ENCODE results near the gene TBC1D32.

DNA sequence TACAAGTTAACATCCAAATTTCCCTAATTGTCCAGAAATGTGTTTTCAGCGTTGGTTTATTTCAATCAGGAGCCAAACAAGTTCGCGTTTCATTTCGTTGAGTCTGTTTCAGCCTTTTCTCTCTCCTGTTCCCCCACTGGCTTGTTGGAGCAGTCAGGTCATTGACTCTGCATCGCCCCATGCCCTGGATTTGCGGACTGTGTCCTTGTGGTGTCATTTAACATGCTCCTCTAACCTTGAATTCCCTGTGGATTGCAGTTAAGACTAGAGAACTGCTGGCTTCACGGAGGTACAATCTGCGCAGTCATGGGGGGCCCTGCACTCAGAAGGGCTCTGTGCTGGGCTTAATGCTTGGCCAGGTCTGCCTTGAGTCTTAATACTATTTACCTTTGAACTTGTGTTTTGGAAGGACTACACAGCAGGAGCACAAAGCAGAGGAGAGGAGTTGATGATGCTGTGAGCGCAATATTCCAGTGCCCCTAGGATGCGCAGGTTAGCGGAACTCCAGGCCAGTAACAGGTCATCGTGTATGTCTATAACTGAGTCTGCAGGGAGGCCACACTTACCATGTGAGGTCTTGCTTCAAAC is 5.5 kb upstream of the TBC1D32 start:
- TF ChIP-seq, protein P1, sequence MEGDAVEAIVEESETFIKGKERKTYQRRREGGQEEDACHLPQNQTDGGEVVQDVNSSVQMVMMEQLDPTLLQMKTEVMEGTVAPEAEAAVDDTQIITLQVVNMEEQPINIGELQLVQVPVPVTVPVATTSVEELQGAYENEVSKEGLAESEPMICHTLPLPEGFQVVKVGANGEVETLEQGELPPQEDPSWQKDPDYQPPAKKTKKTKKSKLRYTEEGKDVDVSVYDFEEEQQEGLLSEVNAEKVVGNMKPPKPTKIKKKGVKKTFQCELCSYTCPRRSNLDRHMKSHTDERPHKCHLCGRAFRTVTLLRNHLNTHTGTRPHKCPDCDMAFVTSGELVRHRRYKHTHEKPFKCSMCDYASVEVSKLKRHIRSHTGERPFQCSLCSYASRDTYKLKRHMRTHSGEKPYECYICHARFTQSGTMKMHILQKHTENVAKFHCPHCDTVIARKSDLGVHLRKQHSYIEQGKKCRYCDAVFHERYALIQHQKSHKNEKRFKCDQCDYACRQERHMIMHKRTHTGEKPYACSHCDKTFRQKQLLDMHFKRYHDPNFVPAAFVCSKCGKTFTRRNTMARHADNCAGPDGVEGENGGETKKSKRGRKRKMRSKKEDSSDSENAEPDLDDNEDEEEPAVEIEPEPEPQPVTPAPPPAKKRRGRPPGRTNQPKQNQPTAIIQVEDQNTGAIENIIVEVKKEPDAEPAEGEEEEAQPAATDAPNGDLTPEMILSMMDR (IDR thresholded peaks at IDR 0.05; ENCODE audit: low read depth, low read length, missing input control): no peak
- TF ChIP-seq, protein P2, sequence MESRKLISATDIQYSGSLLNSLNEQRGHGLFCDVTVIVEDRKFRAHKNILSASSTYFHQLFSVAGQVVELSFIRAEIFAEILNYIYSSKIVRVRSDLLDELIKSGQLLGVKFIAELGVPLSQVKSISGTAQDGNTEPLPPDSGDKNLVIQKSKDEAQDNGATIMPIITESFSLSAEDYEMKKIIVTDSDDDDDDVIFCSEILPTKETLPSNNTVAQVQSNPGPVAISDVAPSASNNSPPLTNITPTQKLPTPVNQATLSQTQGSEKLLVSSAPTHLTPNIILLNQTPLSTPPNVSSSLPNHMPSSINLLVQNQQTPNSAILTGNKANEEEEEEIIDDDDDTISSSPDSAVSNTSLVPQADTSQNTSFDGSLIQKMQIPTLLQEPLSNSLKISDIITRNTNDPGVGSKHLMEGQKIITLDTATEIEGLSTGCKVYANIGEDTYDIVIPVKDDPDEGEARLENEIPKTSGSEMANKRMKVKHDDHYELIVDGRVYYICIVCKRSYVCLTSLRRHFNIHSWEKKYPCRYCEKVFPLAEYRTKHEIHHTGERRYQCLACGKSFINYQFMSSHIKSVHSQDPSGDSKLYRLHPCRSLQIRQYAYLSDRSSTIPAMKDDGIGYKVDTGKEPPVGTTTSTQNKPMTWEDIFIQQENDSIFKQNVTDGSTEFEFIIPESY (IDR thresholded peaks at IDR 0.05): no peak
- TF ChIP-seq NR2F2 (IDR thresholded peaks at IDR 0.05) (no peak), RXRA (IDR thresholded peaks at IDR 0.05) (no peak), TAF1 (conservative IDR thresholded peaks at IDR 0.05) (no peak), GABPA (IDR thresholded peaks at IDR 0.05 in 1 of 2, conservative IDR thresholded peaks at IDR 0.05 in 1 of 2) (no peak), RAD21 (IDR thresholded peaks at IDR 0.05) (no peak)
- TF ChIP-seq, protein P3, sequence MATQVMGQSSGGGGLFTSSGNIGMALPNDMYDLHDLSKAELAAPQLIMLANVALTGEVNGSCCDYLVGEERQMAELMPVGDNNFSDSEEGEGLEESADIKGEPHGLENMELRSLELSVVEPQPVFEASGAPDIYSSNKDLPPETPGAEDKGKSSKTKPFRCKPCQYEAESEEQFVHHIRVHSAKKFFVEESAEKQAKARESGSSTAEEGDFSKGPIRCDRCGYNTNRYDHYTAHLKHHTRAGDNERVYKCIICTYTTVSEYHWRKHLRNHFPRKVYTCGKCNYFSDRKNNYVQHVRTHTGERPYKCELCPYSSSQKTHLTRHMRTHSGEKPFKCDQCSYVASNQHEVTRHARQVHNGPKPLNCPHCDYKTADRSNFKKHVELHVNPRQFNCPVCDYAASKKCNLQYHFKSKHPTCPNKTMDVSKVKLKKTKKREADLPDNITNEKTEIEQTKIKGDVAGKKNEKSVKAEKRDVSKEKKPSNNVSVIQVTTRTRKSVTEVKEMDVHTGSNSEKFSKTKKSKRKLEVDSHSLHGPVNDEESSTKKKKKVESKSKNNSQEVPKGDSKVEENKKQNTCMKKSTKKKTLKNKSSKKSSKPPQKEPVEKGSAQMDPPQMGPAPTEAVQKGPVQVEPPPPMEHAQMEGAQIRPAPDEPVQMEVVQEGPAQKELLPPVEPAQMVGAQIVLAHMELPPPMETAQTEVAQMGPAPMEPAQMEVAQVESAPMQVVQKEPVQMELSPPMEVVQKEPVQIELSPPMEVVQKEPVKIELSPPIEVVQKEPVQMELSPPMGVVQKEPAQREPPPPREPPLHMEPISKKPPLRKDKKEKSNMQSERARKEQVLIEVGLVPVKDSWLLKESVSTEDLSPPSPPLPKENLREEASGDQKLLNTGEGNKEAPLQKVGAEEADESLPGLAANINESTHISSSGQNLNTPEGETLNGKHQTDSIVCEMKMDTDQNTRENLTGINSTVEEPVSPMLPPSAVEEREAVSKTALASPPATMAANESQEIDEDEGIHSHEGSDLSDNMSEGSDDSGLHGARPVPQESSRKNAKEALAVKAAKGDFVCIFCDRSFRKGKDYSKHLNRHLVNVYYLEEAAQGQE (IDR thresholded peaks at IDR 0.05): no peak
